ENCODE measurements around the gene RPN1.
"Not testable (repeated sequence)": the region's sequence is repeated elsewhere in the genome, so short reads cannot be mapped to it uniquely, and the experiment has no call there.

Gene RPN1

DNA sequence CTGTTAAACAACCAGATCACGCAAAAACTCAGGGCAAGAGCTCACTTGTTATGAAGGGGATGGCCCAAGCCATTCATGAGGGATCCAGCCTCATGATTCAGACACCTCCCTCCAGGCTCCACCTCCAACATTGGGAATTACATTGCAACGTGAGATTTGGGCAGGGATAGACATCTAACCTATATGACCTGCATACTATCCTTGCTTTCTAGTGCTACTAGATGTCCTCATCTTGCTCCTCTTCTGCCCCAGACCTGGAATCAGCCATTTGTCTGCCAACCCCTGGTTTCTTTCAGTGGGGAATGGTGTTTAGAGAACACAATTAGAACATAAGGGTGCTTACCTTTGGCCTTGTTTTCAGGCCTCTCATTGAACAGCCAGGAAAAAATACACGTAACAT is 63.2 kb downstream of the RPN1 start:
- no peak for TF ChIP-seq CTCF (IDR thresholded peaks at IDR 0.05; ENCODE audit: low read depth, low read length, missing control alignments)
- DNase-seq (ENCODE audit: low read depth) = no peak
- H3K4me3 ChIP-seq (ENCODE audit: low read depth, low read length) = no peak overlapping the region

DNA sequence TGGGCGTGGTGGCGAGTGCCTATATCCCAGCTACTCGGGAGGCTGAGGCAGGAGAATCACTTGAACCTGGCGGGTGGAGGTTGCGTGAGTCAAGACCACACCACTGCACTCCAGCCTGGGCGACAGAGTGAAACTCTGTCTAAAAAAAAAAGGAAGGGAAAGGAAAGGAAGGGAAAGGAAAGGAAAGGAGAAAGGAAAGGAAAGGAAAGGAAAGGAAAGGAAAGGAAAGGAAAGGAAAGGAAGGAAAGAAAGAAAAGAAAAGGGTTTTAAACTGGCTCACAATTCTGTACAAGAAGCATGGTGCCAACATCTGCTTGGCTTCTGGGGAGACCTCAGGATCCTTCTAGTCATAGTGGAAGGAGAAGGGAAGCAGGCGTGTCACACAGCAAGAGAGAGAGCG is 63.7 kb downstream of the RPN1 start:
- H3K4me3 ChIP-seq (ENCODE audit: low read depth, low read length); DNase-seq (ENCODE audit: low read depth): not testable (repeated sequence)

- DNase-seq (ENCODE audit: low read depth); H3K4me3 ChIP-seq (ENCODE audit: low read depth, low read length): not testable (repeated sequence)
These were observed 64.2 kb downstream of the RPN1 start for GRCh38 chr3:128586391-128586790.

DNA sequence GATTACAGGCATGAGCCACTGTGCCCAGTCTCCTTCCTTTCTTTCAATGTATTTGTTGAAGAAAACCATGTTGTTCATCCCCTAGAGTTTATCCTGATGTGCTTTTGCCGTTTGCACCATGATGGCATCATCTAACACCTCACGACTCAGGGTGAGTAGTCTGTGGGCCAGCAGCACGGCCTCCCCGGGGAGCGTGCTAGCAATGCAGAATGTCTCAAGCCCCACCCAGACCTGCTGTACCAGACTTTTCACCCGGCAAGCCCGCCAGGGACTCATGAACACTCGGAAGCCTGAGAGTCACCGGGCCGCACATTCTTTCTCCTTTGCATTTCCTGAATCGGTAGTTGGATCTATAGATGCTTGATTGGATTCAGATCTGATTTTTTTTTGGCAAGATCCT is 64.6 kb downstream of the RPN1 start:
- no peak overlapping the region for H3K4me3 ChIP-seq (ENCODE audit: low read depth, low read length)
- no peak for TF ChIP-seq CTCF (IDR thresholded peaks at IDR 0.05; ENCODE audit: low read depth, low read length, missing control alignments)
- no peak for DNase-seq (ENCODE audit: low read depth)

DNA sequence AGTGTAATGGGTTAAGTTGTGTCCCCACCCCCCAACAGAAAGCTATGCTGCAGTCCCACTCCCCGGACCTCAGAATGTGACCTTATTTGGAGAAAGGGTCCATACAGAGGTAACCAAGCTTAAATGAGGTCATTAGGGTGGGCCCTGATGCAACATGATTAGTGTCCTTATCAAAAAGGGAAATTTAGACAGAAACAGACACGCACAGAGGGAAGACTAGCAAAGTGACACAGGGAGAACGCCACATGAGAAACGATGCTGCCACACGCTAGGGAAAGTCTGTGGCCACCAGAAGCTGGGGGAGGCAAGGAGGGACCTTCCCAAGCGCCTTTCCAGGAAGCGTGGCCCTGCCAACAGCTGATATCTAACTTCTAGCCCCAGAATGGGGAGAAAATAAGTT is 65.4 kb downstream of the RPN1 start:
- no peak for TF ChIP-seq CTCF (IDR thresholded peaks at IDR 0.05; ENCODE audit: low read depth, low read length, missing control alignments)
- DNase-seq (ENCODE audit: low read depth) = no peak
- no peak overlapping the region for H3K4me3 ChIP-seq (ENCODE audit: low read depth, low read length)

- no peak for DNase-seq (ENCODE audit: low read depth)
- TF ChIP-seq CTCF (IDR thresholded peaks at IDR 0.05; ENCODE audit: low read depth, low read length, missing control alignments) = peak; percentile 56
- no peak overlapping the region for H3K4me3 ChIP-seq (ENCODE audit: low read depth, low read length)
These were observed 66.1 kb downstream of the RPN1 start for GRCh38 chr3:128584412-128585020.

- TF ChIP-seq CTCF (IDR thresholded peaks at IDR 0.05; ENCODE audit: low read depth, low read length, missing control alignments) = no peak
- no peak overlapping the region for H3K4me3 ChIP-seq (ENCODE audit: low read depth, low read length)
- no peak for DNase-seq (ENCODE audit: low read depth)
These were observed 69.1 kb downstream of the RPN1 start for GRCh38 chr3:128581566-128581965.

- no peak for TF ChIP-seq CTCF (IDR thresholded peaks at IDR 0.05; ENCODE audit: low read depth, low read length, missing control alignments)
- no peak for DNase-seq (ENCODE audit: low read depth)
These were observed 70.7 kb downstream of the RPN1 start for GRCh38 chr3:128579927-128580326.

More at GRCh38 chr3:128579927-128580326, 70.7 kb downstream of the RPN1 start:
- no peak overlapping the region for H3K4me3 ChIP-seq (ENCODE audit: low read depth, low read length)

Measured in GM12864 (cell line).